Parathyroid adenoma (tissue), 2 donors: ENCODE results near the gene PDK1.

Experiments used
- H2AFZ ChIP-seq: fragments of 300-600 bp; sonication (generic); one replicate; pipeline ENCODE4 v1.7.0; 2017; ENCODE audit warnings: antibody characterized with exemption, mild to moderate bottlenecking
- H3K27ac ChIP-seq: fragments of 300-600 bp; sonication (generic); one replicate; pipeline ENCODE4 v1.7.0; 2017
- H3K27me3 ChIP-seq: fragments of 300-600 bp; sonication (generic); one replicate; pipeline ENCODE4 v1.7.0; 2017; ENCODE audit warnings: low read length; ENCODE audit not compliant: control insufficient read depth, insufficient read depth
- H3K36me3 ChIP-seq: fragments of 300-600 bp; sonication (generic); one replicate; pipeline ENCODE4 v1.7.0; 2017; ENCODE audit warnings: low read length; ENCODE audit not compliant: control insufficient read depth, insufficient read depth
- H3K4me1 ChIP-seq: fragments of 300-600 bp; sonication (generic); one replicate; pipeline ENCODE4 v1.7.0; 2017; ENCODE audit warnings: control low read depth
- H3K4me2 ChIP-seq: fragments of 300-600 bp; sonication (generic); one replicate; pipeline ENCODE4 v1.7.0; 2017; ENCODE audit warnings: low read length
- H3K4me3 ChIP-seq: fragments of 300-600 bp; sonication (generic); one replicate; pipeline ENCODE4 v1.7.0; 2017; ENCODE audit warnings: low read depth, low read length
- H3K79me2 ChIP-seq: fragments of 300-600 bp; sonication (generic); one replicate; pipeline ENCODE4 v1.7.0; 2017; ENCODE audit warnings: control low read depth
- H3K9ac ChIP-seq: fragments of 300-600 bp; sonication (generic); one replicate; pipeline ENCODE4 v1.7.0; 2017; ENCODE audit warnings: mild to moderate bottlenecking
- H3K9me3 ChIP-seq: fragments of 300-600 bp; sonication (generic); one replicate; pipeline ENCODE4 v1.7.0; 2017; ENCODE audit warnings: low read length; ENCODE audit not compliant: control insufficient read depth
- CTCF ChIP-seq: fragments of 300-600 bp; sonication (generic); IDR thresholded peaks from one replicate; pipeline ENCODE4 v1.7.0; 2017; ENCODE audit warnings: antibody characterized with exemption, mild to moderate bottlenecking
- donor health status: primary hyperparathyroidism.

Gene PDK1

DNA sequence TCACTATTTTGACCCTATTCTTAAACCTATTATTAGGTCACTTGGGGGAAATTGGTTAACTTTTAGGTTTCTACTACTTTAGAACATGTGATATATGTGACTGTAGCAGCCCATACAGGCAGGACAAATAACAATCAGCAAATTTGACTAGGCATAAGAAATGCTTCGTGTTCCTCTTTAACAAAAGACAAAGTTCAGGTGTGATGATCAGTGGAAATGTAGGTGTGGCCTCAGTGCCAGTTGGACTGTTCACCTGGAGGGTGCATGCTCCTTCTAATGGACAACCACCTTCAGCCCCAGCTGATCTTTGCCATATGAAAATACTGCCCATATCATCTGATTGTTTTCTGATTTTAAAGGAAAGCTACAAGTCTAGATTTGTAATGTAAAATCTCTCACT lies 6.4 kb downstream of the PDK1 start:
- H3K9ac ChIP-seq, result no peak overlapping the region
- H3K27me3 ChIP-seq, result no peaks in the 10 kb centered on the region
- H3K36me3 ChIP-seq, result no peaks in the 10 kb centered on the region
- no peaks in the 10 kb centered on the region for H3K4me1 ChIP-seq
- H3K9me3 ChIP-seq, result no peaks in the 10 kb centered on the region
- TF ChIP-seq CTCF, result no peak
- H3K27ac ChIP-seq, result no peak overlapping the region
- no peaks in the 10 kb centered on the region for H3K79me2 ChIP-seq
- H3K4me3 ChIP-seq, result no peak overlapping the region
- no peak overlapping the region for H3K4me2 ChIP-seq
- H2AFZ ChIP-seq, result no peak overlapping the region

- Histone ChIP-seq H3K4me2 (no peak overlapping the region), H3K4me1 (no peaks in the 10 kb centered on the region), H3K9ac (no peak overlapping the region), H2AFZ (no peak overlapping the region), H3K79me2 (no peaks in the 10 kb centered on the region), H3K27me3 (no peaks in the 10 kb centered on the region), H3K9me3 (no peaks in the 10 kb centered on the region), H3K36me3 (no peaks in the 10 kb centered on the region), H3K4me3 (no peak overlapping the region), H3K27ac (no peak overlapping the region)
- no peak for TF ChIP-seq CTCF
Measured at GRCh38 chr2:172564376-172564775, 8.5 kb downstream of the PDK1 start.

DNA sequence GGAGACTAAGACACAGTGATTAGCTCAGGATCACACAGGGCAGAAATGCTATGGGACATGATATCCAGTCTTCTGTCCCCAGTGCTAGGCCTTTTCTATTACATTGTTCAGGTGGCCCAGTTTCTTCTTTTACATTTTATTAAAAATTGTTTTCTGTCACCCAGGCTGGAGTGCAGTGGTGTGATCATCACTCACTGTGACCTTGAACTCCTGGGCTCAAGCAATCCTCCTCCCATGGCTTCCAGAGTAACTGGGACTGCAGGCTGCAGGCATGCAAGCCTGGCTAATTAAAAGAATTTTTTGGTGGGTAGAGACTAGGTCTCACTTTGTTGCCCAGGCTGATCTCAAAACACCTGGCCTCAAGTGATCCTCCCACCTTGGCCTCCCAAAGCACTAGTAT lies 15.4 kb downstream of the PDK1 start:
- Histone ChIP-seq H3K27ac (no peak overlapping the region), H3K4me1 (no peaks in the 10 kb centered on the region), H3K9ac (no peak overlapping the region), H3K4me3 (no peak overlapping the region), H2AFZ (no peak overlapping the region), H3K79me2 (no peaks in the 10 kb centered on the region), H3K36me3 (no peaks in the 10 kb centered on the region), H3K9me3 (no peaks in the 10 kb centered on the region), H3K4me2 (no peak overlapping the region), H3K27me3 (no peaks in the 10 kb centered on the region)
- TF ChIP-seq CTCF, result no peak

- H3K27ac ChIP-seq, result no peak overlapping the region
- H3K4me2 ChIP-seq, result no peak overlapping the region
- H3K9ac ChIP-seq, result no peak overlapping the region
- no peaks in the 10 kb centered on the region for H3K4me1 ChIP-seq
- no peak overlapping the region for H3K4me3 ChIP-seq
- no peaks in the 10 kb centered on the region for H3K79me2 ChIP-seq
- H3K27me3 ChIP-seq, result no peaks in the 10 kb centered on the region
- no peaks in the 10 kb centered on the region for H3K9me3 ChIP-seq
- no peaks in the 10 kb centered on the region for H3K36me3 ChIP-seq
- no peak overlapping the region for H2AFZ ChIP-seq
- TF ChIP-seq CTCF, result no peak
Measured at GRCh38 chr2:172572981-172573380, 17.1 kb downstream of the PDK1 start.

DNA sequence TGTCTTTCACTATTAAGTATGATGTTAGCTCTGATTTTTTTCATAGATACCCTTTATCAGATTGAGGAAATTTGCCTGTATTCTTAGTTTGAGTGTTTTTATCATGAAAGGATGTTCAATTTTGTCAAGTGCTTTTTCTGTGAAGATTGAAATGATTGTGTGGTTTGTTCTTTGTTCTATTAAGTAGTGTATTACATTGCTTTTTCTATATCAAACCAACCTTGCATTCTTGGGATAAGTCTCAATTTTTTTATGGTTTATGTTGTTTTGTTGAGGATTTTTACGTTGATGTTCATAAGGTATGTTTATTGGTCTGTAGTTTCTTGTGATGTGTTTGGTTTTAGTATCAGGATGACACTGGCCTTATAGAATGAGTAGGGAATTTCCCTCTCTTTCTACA lies 19.1 kb downstream of the PDK1 start:
- Histone ChIP-seq H3K27me3 (no peaks in the 10 kb centered on the region), H3K27ac (no peak overlapping the region), H3K36me3 (no peaks in the 10 kb centered on the region), H3K4me1 (no peaks in the 10 kb centered on the region), H3K4me3 (no peak overlapping the region), H3K4me2 (no peak overlapping the region), H2AFZ (no peak overlapping the region), H3K79me2 (no peaks in the 10 kb centered on the region), H3K9ac (no peak overlapping the region), H3K9me3 (no peaks in the 10 kb centered on the region)
- no peak for TF ChIP-seq CTCF
